D341Med (cell line): ENCODE results near the gene PDZD4.

Experiments
- DNase-seq: peaks from one replicate; pipeline ENCODE4 v3.0.0; 2012; ENCODE audit warnings: low spot score

PDZD4 gene

GRCh38 chrX:153868576-153869472 is 38.5 kb upstream of the PDZD4 start:
- no peak for DNase-seq

GRCh38 chrX:153867671-153868070 is 37.3 kb upstream of the PDZD4 start:
- DNase-seq, result no peak

GRCh38 chrX:153867139-153867538 is 36.8 kb upstream of the PDZD4 start:
- no peak for DNase-seq

- no peak for DNase-seq
Measured at GRCh38 chrX:153866302-153867019, 36.1 kb upstream of the PDZD4 start.

- DNase-seq, result no peak
Measured at GRCh38 chrX:153865685-153866084, 35.3 kb upstream of the PDZD4 start.

- no peak for DNase-seq
Measured at GRCh38 chrX:153865321-153865580, 34.9 kb upstream of the PDZD4 start.

- DNase-seq, result no peak
Measured at GRCh38 chrX:153864561-153865320, 34.4 kb upstream of the PDZD4 start.

GRCh38 chrX:153864101-153864500 is 33.8 kb upstream of the PDZD4 start:
- no peak for DNase-seq

- no peak for DNase-seq
Measured at GRCh38 chrX:153863251-153863991, 33.1 kb upstream of the PDZD4 start.

GRCh38 chrX:153862369-153863250 is 32.3 kb upstream of the PDZD4 start:
- DNase-seq, result no peak

- DNase-seq, result no peak
Measured at GRCh38 chrX:153861733-153862310, 31.5 kb upstream of the PDZD4 start.

GRCh38 chrX:153861151-153861550 is 30.8 kb upstream of the PDZD4 start:
- DNase-seq, result no peak

- DNase-seq, result no peak
Measured at GRCh38 chrX:153857348-153857903, 27.1 kb upstream of the PDZD4 start.

- no peak for DNase-seq
Measured at GRCh38 chrX:153854702-153855101, 24.4 kb upstream of the PDZD4 start.

GRCh38 chrX:153853902-153854267 is 23.5 kb upstream of the PDZD4 start:
- no peak for DNase-seq

GRCh38 chrX:153853180-153853901 is 23.0 kb upstream of the PDZD4 start:
- no peak for DNase-seq

GRCh38 chrX:153851981-153852380 is 21.6 kb upstream of the PDZD4 start:
- no peak for DNase-seq

GRCh38 chrX:153848325-153848724 is 18.0 kb upstream of the PDZD4 start:
- no peak for DNase-seq

GRCh38 chrX:153845842-153846241 is 15.5 kb upstream of the PDZD4 start:
- DNase-seq, result no peak

GRCh38 chrX:153845195-153845594 is 14.9 kb upstream of the PDZD4 start:
- no peak for DNase-seq
